Hematopoietic multipotent progenitor cell treated with erythropoietin and hydrocortisone succinate and interleukin-3 and kit ligand, for 6 days (in vitro differentiated cells): ENCODE results near the gene SYNE2.
"Not testable (repeated sequence)": the region's sequence is repeated elsewhere in the genome, so short reads cannot be mapped to it uniquely, and the experiment has no call there.

Source experiments
- DNase-seq: peaks from one replicate; pipeline ENCODE4 v3.0.0-alpha.2; 2015

SYNE2 gene

GRCh38 chr14:64081174-64081746 lies 228.5 kb downstream of the SYNE2 start:
- no peak for DNase-seq

- DNase-seq, result no peak
Measured at GRCh38 chr14:64082837-64083236, 230.0 kb downstream of the SYNE2 start.

- DNase-seq, result no peak
Measured at GRCh38 chr14:64088647-64088964, 235.8 kb downstream of the SYNE2 start.

- no peak for DNase-seq
Measured at GRCh38 chr14:64089920-64090319, 237.1 kb downstream of the SYNE2 start.

GRCh38 chr14:64091217-64091616 lies 238.4 kb downstream of the SYNE2 start:
- no peak for DNase-seq

- DNase-seq, result no peak
Measured at GRCh38 chr14:64092338-64092737, 239.5 kb downstream of the SYNE2 start.

- DNase-seq, result no peak
Measured at GRCh38 chr14:64092940-64093339, 240.1 kb downstream of the SYNE2 start.

GRCh38 chr14:64095620-64096019 lies 242.8 kb downstream of the SYNE2 start:
- no peak for DNase-seq

- DNase-seq, result no peak
Measured at GRCh38 chr14:64098120-64098519, 245.3 kb downstream of the SYNE2 start.

- DNase-seq, result no peak
Measured at GRCh38 chr14:64107438-64107837, 254.6 kb downstream of the SYNE2 start.

GRCh38 chr14:64109819-64110554 lies 257.2 kb downstream of the SYNE2 start:
- no peak for DNase-seq

- no peak for DNase-seq
Measured at GRCh38 chr14:64110802-64111201, 258.0 kb downstream of the SYNE2 start.

- DNase-seq, result no peak
Measured at GRCh38 chr14:64112867-64113678, 260.3 kb downstream of the SYNE2 start.

GRCh38 chr14:64114166-64114565 lies 261.4 kb downstream of the SYNE2 start:
- no peak for DNase-seq

- no peak for DNase-seq
Measured at GRCh38 chr14:64114796-64115195, 262.0 kb downstream of the SYNE2 start.

- no peak for DNase-seq
Measured at GRCh38 chr14:64115401-64115800, 262.6 kb downstream of the SYNE2 start.

- DNase-seq, result no peak
Measured at GRCh38 chr14:64117671-64118402, 265.0 kb downstream of the SYNE2 start.

- not testable (repeated sequence) for DNase-seq
Measured at GRCh38 chr14:64118403-64118742, 265.6 kb downstream of the SYNE2 start.

GRCh38 chr14:64118892-64119291 lies 266.1 kb downstream of the SYNE2 start:
- DNase-seq, result no peak

- DNase-seq, result no peak
Measured at GRCh38 chr14:64119500-64119899, 266.7 kb downstream of the SYNE2 start.

- no peak for DNase-seq
Measured at GRCh38 chr14:64119980-64120379, 267.2 kb downstream of the SYNE2 start.

GRCh38 chr14:64123241-64123822 lies 270.5 kb downstream of the SYNE2 start:
- no peak for DNase-seq

GRCh38 chr14:64125270-64125669 lies 272.5 kb downstream of the SYNE2 start:
- DNase-seq, result no peak
